ENCODE measurements around the gene SLC25A25. TPM values are rescaled to one million over a fixed set of nuclear protein-coding genes. Genes with fewer than 3 reads are reported as not detected.

SLC25A25 gene
- total and polyA plus RNA-seq, 8 donors, result 7.9 to 37.1 (median 13.6) TPM

DNA sequence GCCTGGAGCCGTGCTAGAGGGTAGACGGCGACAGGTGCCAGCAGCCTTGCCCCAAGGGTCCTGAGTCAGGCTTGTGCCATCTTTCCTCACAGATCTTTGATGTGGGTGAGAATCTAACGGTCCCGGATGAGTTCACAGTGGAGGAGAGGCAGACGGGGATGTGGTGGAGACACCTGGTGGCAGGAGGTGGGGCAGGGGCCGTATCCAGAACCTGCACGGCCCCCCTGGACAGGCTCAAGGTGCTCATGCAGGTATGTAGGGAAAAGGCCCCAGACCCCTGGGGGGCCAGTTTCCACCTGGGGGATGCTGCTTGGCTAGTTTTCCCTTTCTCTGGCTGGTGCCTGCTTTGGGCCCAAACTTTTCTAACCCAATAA is 35.5 kb downstream of the SLC25A25 start:
- Histone ChIP-seq H3K36me3 (peaks cover 72 to 79% (median 77%) of the 10 kb centered on the region in 4 donors), H3K4me3 (peak overlapping the region in 1 of 4 donors; percentile 1), H3K9me3 (no peaks in the 10 kb centered on the region), H3K27me3 (no peaks in the 10 kb centered on the region), H3K4me1 (peaks cover 49 to 94% (median 80%) of the 10 kb centered on the region in 4 donors), H3K27ac (peak overlapping the region; percentile 69 to 97 (median 93))
- WGBS, 5 donors, result 43 to 72% (median 51%) methylated on average over 8 of the region's 8 CpGs
- intact Hi-C loops (cut with DNase I; ENCODE audit: low total_unique reads), result no loop called here
- TF ChIP-seq, protein P1, sequence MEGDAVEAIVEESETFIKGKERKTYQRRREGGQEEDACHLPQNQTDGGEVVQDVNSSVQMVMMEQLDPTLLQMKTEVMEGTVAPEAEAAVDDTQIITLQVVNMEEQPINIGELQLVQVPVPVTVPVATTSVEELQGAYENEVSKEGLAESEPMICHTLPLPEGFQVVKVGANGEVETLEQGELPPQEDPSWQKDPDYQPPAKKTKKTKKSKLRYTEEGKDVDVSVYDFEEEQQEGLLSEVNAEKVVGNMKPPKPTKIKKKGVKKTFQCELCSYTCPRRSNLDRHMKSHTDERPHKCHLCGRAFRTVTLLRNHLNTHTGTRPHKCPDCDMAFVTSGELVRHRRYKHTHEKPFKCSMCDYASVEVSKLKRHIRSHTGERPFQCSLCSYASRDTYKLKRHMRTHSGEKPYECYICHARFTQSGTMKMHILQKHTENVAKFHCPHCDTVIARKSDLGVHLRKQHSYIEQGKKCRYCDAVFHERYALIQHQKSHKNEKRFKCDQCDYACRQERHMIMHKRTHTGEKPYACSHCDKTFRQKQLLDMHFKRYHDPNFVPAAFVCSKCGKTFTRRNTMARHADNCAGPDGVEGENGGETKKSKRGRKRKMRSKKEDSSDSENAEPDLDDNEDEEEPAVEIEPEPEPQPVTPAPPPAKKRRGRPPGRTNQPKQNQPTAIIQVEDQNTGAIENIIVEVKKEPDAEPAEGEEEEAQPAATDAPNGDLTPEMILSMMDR (IDR thresholded peaks at IDR 0.05), result peak in 1 of 7 experiments; percentile 20
- no peak for TF ChIP-seq EP300 (IDR thresholded peaks at IDR 0.05)
- no peak for DNase-seq

DNA sequence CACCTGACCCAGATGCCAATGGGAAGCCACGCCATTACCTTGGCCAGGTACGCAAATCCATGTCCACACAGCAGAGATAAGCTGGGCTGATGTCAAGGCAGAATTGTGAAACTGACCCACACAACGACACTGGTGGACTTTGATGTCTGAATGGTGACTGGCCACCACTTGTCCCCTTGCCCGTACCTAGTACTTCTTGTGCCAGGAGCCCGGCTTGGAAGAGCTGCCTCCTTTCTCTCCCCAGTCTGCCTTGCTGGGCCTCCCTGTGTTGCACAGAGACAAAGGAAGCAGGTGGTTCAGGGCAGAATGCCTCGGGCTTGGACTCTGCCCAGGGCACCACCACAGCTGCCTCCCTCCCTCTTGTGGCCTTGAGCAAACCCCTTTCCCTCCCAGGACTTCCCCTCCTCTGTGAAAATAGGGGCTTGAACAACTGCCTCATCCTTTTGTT is 36.2 kb downstream of the SLC25A25 start:
- WGBS, 5 donors, result 30 to 59% (median 38%) methylated on average over 6 of the region's 6 CpGs
- Histone ChIP-seq H3K27ac (peak overlapping the region; percentile 69 to 97 (median 93)), H3K4me1 (peaks cover 52 to 91% (median 81%) of the 10 kb centered on the region in 4 donors), H3K9me3 (no peaks in the 10 kb centered on the region), H3K27me3 (no peaks in the 10 kb centered on the region), H3K4me3 (peak overlapping the region in 1 of 4 donors; percentile 1), H3K36me3 (peaks cover 78 to 85% (median 83%) of the 10 kb centered on the region in 4 donors)
- intact Hi-C loops (cut with DNase I; ENCODE audit: low total_unique reads), result no loop called here
- DNase-seq, result peak; percentile 82 to 87
- peak in 2 of 3 donors; percentile 78 to 79 for TF ChIP-seq POLR2AphosphoS5 (IDR thresholded peaks at IDR 0.05)
- TF ChIP-seq, protein P1 (IDR thresholded peaks at IDR 0.05), result no peak

GRCh38 chr9:128105538-128106175 is 37.6 kb downstream of the SLC25A25 start:
- Histone ChIP-seq H3K27me3 (no peaks in the 10 kb centered on the region), H3K9me3 (no peaks in the 10 kb centered on the region), H3K4me1 (peaks cover 41 to 78% (median 74%) of the 10 kb centered on the region in 4 donors), H3K4me3 (no peak overlapping the region), H3K36me3 (peaks cover 81 to 91% (median 88%) of the 10 kb centered on the region in 4 donors), H3K27ac (peak overlapping the region; percentile 24 to 97 (median 52))
- TF ChIP-seq, protein P1 (IDR thresholded peaks at IDR 0.05), result no peak
- TF ChIP-seq POLR2A (IDR thresholded peaks at IDR 0.05), result no peak
- no peak for TF ChIP-seq POLR2AphosphoS5 (IDR thresholded peaks at IDR 0.05)
- intact Hi-C loops (cut with DNase I; ENCODE audit: low total_unique reads), result no loop called here
- DNase-seq, result no peak
- WGBS, 5 donors, result 81 to 89% (median 82%) methylated on average over 17 to 21 of the region's 21 CpGs

GRCh38 chr9:128106181-128106939 is 38.3 kb downstream of the SLC25A25 start:
- H3K27me3 ChIP-seq, result no peaks in the 10 kb centered on the region
- TF ChIP-seq POLR2A (IDR thresholded peaks at IDR 0.05) (no peak), POLR2AphosphoS5 (IDR thresholded peaks at IDR 0.05) (no peak), EP300 (IDR thresholded peaks at IDR 0.05) (no peak)
- TF ChIP-seq, protein P1 (IDR thresholded peaks at IDR 0.05), result no peak
- peak overlapping the region; percentile 18 to 97 (median 52) for H3K27ac ChIP-seq
- H3K36me3 ChIP-seq, result peaks cover 75 to 84% (median 81%) of the 10 kb centered on the region in 4 donors
- no peak for DNase-seq
- no peaks in the 10 kb centered on the region for H3K9me3 ChIP-seq
- 76 to 88% (median 84%) methylated on average over 19 to 23 of the region's 23 CpGs for WGBS, 5 donors
- intact Hi-C loops (cut with DNase I; ENCODE audit: low total_unique reads), result no loop called here
- H3K4me3 ChIP-seq, result no peak overlapping the region
- H3K4me1 ChIP-seq, result peaks cover 34 to 77% (median 70%) of the 10 kb centered on the region in 4 donors
